TTC549 (cell line): ENCODE data around the gene RALY.
A peak's percentile ranks its signal among the peaks of the same experiment; 100 is the strongest.

Experiments
- FAIRE-seq: peaks from 2 replicates; lab custom pipeline; 2012; peaks lifted over from hg19 to GRCh38; lab: Jason Lieb, UNC

RALY gene

GRCh38 chr20:33986560-33987216 lies 7.0 kb upstream of the RALY start:
- FAIRE-seq: no peak

- FAIRE-seq: no peak
Observed at GRCh38 chr20:33990075-33990474, 3.6 kb upstream of the RALY start.

GRCh38 chr20:33991502-33991901 lies 2.2 kb upstream of the RALY start:
- no peak for FAIRE-seq

- FAIRE-seq: no peak
Observed at GRCh38 chr20:33992145-33992922, 1.4 kb upstream of the RALY start.

GRCh38 chr20:33992923-33993575 lies 662 bp upstream of the RALY start:
- FAIRE-seq: peak; percentile 78

GRCh38 chr20:33994222-33994913 lies 657 bp downstream of the RALY start:
- no peak for FAIRE-seq

GRCh38 chr20:33995053-33995831 lies 1.5 kb downstream of the RALY start:
- FAIRE-seq: no peak

- no peak for FAIRE-seq
Observed at GRCh38 chr20:33999025-33999649, 5.4 kb downstream of the RALY start.

- no peak for FAIRE-seq
Observed at GRCh38 chr20:34001378-34001777, 7.7 kb downstream of the RALY start.

GRCh38 chr20:34004227-34004626 lies 10.5 kb downstream of the RALY start:
- FAIRE-seq: no peak

- FAIRE-seq: no peak
Observed at GRCh38 chr20:34004790-34005457, 11.2 kb downstream of the RALY start.

- FAIRE-seq: no peak
Observed at GRCh38 chr20:34006619-34007018, 12.9 kb downstream of the RALY start.

GRCh38 chr20:34008477-34008876 lies 14.8 kb downstream of the RALY start:
- FAIRE-seq: no peak

- FAIRE-seq: no peak
Observed at GRCh38 chr20:34010405-34010931, 16.8 kb downstream of the RALY start.

GRCh38 chr20:34011275-34011674 lies 17.6 kb downstream of the RALY start:
- no peak for FAIRE-seq

GRCh38 chr20:34012330-34012729 lies 18.6 kb downstream of the RALY start:
- FAIRE-seq: no peak

- no peak for FAIRE-seq
Observed at GRCh38 chr20:34012735-34013134, 19.0 kb downstream of the RALY start.

GRCh38 chr20:34013554-34013953 lies 19.8 kb downstream of the RALY start:
- no peak for FAIRE-seq

- FAIRE-seq: peak; percentile 20
Observed at GRCh38 chr20:34014878-34015277, 21.2 kb downstream of the RALY start.
